ENCODE data around the gene AMMECR1.

The AMMECR1 gene

GRCh38 chrX:110321081-110321480 is 3.2 kb upstream of the AMMECR1 start:
- FAIRE-seq (no peak), DNase-seq (ENCODE audit: insufficient read length, low spot score) (no peak)
- TF ChIP-seq POLR2A (IDR thresholded peaks at IDR 0.05; ENCODE audit: low read depth, low read length): no peak

GRCh38 chrX:110320381-110320987 is 2.6 kb upstream of the AMMECR1 start:
- no peak for FAIRE-seq

GRCh38 chrX:110318664-110318968 is 731 bp upstream of the AMMECR1 start:
- peak; percentile 15 for FAIRE-seq
- TF ChIP-seq POLR2A (IDR thresholded peaks at IDR 0.05; ENCODE audit: low read depth, low read length): no peak
- DNase-seq (ENCODE audit: insufficient read length, low spot score): no peak

More at GRCh38 chrX:110320381-110320987, 2.6 kb upstream of the AMMECR1 start:
- no peak for TF ChIP-seq POLR2A (IDR thresholded peaks at IDR 0.05; ENCODE audit: low read depth, low read length)
- no peak for DNase-seq (ENCODE audit: insufficient read length, low spot score)

GRCh38 chrX:110317061-110317819 is 645 bp downstream of the AMMECR1 start:
- no peak for FAIRE-seq
- no peak for TF ChIP-seq POLR2A (IDR thresholded peaks at IDR 0.05; ENCODE audit: low read depth, low read length)
- DNase-seq (ENCODE audit: insufficient read length, low spot score): peak; percentile 18

- no peak for FAIRE-seq
- no peak for TF ChIP-seq POLR2A (IDR thresholded peaks at IDR 0.05; ENCODE audit: low read depth, low read length)
- DNase-seq (ENCODE audit: insufficient read length, low spot score): no peak
Measured at GRCh38 chrX:110316351-110317060, 1.4 kb downstream of the AMMECR1 start.

GRCh38 chrX:110315551-110315950 is 2.3 kb downstream of the AMMECR1 start:
- TF ChIP-seq POLR2A (IDR thresholded peaks at IDR 0.05; ENCODE audit: low read depth, low read length): no peak
- DNase-seq (ENCODE audit: insufficient read length, low spot score) (no peak), FAIRE-seq (peak; percentile 45)

- TF ChIP-seq POLR2A (IDR thresholded peaks at IDR 0.05; ENCODE audit: low read depth, low read length): no peak
- FAIRE-seq (no peak), DNase-seq (ENCODE audit: insufficient read length, low spot score) (no peak)
Measured at GRCh38 chrX:110311437-110312230, 6.3 kb downstream of the AMMECR1 start.

GRCh38 chrX:110310896-110311295 is 7.0 kb downstream of the AMMECR1 start:
- no peak for TF ChIP-seq POLR2A (IDR thresholded peaks at IDR 0.05; ENCODE audit: low read depth, low read length)
- FAIRE-seq (no peak), DNase-seq (ENCODE audit: insufficient read length, low spot score) (no peak)

- TF ChIP-seq POLR2A (IDR thresholded peaks at IDR 0.05; ENCODE audit: low read depth, low read length): no peak
- FAIRE-seq (no peak), DNase-seq (ENCODE audit: insufficient read length, low spot score) (no peak)
Measured at GRCh38 chrX:110310000-110310790, 7.7 kb downstream of the AMMECR1 start.

- DNase-seq (ENCODE audit: insufficient read length, low spot score) (no peak), FAIRE-seq (no peak)
- no peak for TF ChIP-seq POLR2A (IDR thresholded peaks at IDR 0.05; ENCODE audit: low read depth, low read length)
Measured at GRCh38 chrX:110308220-110308619, 9.7 kb downstream of the AMMECR1 start.

GRCh38 chrX:110304884-110305283 is 13.0 kb downstream of the AMMECR1 start:
- no peak for DNase-seq (ENCODE audit: insufficient read length, low spot score)
- no peak for TF ChIP-seq POLR2A (IDR thresholded peaks at IDR 0.05; ENCODE audit: low read depth, low read length)
- FAIRE-seq: peak; percentile 30

- DNase-seq (ENCODE audit: insufficient read length, low spot score): no peak
- no peak for FAIRE-seq
- TF ChIP-seq POLR2A (IDR thresholded peaks at IDR 0.05; ENCODE audit: low read depth, low read length): no peak
Measured at GRCh38 chrX:110304371-110304770, 13.5 kb downstream of the AMMECR1 start.

GRCh38 chrX:110302975-110303374 is 14.9 kb downstream of the AMMECR1 start:
- no peak for TF ChIP-seq POLR2A (IDR thresholded peaks at IDR 0.05; ENCODE audit: low read depth, low read length)
- FAIRE-seq (no peak), DNase-seq (ENCODE audit: insufficient read length, low spot score) (no peak)
